NCI-H748 (cell line): ENCODE data around the gene SMAD6.
A peak's percentile ranks its signal among the peaks of the same experiment; 100 is the strongest.

ENCODE experiments used
- DNase-seq: peaks from one replicate; lab custom pipeline; 2025; ENCODE audit not compliant: unreplicated experiment; lab: John Stamatoyannopoulos, UW

SMAD6 gene

DNA sequence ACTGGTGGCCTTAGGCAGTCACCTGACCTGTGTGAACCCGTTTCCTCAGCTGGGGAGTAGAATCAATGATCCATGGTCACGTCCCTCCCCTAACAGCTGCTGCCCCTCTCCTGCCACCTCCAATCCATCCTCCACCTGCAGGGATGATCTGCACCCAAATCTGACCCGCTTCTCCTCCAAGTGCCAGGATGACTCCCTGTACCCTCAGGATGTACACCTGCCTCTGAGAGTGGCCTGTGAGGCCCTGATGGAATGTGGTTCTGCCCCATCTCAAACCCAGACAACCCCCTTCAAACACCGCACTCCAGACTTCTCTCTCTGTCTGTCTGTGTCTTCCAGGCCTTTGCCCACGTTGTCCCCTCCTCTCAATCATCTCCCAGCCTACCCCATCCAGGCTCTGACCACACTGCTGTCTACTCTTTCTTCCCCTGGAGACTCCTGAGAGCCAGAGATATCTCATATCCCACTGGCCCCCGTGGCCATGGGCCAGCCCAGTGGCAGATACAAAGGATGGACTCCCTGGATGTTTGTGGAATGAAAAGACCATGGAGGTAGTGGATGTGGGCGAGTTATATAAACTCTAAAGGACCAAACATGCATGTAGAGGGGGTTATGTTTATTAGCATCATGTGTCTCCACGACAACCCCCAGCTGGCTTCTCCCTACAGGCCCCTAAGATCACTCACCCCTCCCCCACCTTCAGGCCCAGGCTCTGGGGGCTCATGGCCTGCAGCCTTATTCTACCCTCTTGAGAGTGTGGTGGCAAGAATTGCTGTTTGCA, 84.9 kb downstream of the SMAD6 start:
- DNase-seq = no peak

DNA sequence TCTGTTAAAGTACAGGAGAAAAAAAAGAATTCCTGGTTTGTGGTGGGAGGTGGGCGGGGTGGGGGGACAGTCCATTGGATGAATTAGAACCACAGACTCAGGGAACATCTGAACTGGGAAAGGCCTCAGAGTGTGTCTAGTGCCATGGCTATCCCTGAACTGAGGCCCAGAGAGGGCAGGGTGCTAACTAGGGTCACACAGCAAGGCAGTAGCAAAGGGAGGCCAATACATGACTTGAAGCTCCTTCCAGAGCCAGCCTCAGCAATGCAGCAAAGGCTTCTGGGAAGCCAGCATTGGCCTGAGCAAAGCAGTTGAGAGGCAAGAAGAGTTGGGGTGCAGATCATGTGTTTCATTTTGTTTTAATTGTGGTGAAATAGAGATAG, 85.4 kb downstream of the SMAD6 start:
- no peak for DNase-seq

DNA sequence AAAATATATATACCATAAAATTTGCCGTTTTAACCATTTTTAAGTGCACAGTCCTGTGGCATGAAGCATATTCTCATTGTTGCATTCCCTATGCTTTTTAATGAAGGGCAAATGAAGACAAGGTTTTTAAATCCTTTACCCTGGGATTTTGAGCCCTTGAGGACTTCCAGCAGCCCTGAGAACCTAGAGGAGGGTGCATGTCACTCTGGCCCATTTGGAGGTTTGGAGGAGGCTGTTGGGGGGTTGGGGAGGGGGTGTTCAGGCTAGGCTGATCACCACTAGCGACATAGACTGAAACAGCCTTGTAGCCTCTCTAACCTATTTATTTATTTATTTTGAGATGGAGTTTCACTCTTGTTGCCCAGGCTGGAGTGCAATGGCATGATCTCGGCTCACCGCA, 86.0 kb downstream of the SMAD6 start:
- no peak for DNase-seq

DNA sequence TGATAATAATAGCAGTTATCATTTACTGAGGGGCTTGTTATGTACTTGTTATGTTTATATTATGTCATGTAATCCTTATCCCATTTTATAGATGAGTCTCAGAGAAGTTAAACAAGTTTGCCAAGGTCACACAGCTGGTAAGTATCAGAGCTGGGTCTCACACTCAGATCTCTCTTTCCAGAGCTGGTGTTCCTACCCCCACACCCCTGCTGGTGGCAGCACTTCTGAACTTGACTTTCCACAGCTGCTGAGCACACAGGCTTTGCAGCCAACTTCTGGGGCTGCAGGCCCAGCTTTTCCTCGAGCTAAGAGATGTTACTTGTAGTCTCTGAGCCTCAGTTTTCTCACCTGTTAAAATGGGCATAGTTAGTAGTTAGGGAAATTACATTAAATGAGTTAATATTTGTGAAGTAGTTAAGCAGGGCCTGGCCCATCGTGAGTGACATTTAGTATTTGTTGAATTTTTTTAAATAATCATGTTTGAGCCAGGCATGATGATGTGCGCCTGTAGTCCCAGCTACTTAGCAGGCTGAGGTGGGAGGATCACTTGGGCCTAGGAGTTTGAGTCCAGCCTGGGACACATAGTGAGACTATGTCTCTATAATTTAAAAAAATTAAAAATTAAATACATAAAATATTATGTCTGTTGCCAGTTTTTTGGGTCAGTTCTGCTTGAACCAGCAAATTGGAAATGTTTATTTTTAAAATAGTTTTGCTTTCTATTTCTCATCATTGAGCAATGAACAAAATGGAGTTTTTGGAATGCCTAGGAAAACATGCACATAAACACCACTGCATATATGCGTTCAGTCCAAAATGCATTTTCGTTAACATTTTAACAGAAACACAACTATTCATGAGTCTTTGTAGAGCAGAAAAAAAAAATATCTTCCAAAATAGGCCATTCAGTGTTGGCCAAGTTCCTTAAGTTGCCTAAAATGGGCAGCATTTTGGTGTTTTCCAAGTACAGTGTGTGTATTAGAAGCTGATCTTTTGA, 87.3 kb downstream of the SMAD6 start:
- DNase-seq = no peak

DNA sequence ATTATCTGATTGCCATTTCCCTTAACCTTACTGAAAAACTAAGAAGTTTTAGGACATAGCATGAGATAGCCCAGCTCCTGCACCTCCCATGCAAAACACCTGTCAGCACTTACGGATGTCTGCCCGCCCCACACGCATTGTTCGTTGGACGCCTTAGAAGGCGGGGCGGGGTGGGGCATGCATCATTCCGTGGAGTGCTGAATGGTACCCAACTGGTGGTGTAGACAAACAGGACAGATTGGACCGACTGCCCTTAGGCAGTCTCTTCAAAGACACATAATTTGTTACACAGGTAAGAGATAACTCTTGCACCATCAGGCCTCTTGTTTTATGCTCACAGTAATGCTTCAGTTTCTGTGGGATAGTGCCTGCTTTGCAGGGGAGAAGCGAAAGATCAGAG, 93.8 kb downstream of the SMAD6 start:
- peak; percentile 74 for DNase-seq

DNA sequence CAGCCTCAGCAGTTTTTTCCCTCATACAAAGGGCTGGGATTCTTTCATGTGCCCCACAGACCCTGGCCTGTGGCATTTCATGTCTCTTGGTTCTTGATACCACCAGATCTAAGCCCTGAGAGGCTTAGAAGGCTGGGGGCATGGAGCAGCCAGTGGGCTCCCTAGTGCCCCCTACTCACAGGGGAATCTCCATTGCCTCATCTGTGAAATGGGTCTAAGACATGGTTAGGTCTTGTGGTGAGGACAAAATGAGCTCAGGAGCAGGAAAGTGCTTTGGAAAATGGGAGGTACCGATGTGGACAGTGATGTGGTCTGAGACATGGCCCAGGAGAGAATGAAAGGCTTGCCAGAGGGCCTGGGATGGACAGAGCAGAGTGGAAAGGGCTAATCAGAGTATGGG, 94.3 kb downstream of the SMAD6 start:
- no peak for DNase-seq

DNA sequence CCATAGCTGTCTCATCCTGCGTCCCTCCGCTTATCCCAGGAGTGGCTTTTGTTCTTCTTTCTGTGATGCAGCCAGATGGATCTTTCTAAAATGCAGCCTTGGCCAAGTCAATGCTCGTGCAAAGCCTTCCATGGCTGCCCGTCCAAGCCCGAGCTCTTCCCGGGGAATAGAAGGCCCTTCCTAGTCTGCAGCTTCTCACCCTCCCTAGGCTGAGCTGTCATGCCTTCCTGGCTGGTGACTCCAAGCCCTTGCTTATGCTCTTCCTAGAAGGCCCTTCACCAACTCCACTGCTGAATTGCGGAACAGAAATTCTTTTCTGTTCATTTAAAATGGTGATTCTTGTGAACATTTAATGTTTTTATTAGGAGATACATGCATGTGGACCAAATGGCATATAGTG, 95.9 kb downstream of the SMAD6 start:
- no peak for DNase-seq

DNA sequence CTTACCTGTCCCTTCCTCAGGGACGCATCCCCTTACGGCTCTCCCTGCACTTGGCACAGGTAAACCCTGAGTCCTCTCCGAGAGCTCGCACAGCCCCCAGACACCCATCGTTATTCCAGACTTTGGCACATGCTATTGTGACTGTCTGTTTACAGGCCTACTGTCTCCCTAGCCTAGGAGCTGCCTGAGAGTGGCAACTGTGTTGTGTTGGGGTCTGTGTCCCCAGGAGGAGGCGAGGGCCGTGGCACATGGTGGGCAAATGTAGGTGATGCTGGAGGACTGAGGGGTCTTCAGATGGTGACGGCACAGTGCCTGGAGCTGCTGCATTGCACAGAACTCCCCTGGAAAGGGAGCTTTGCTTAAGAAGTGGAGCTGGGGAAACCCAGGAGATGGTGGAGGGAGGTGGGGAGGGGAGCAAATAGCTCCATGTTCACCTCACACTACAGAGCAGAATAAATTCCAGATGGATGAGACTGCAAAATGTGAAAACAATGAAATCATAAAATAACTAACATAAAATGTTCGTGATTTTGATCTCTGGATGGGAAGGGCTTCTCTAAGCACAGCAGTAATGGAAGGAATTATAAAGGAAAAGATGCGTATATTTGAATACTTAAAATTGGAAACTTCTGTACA, 96.5 kb downstream of the SMAD6 start:
- no peak for DNase-seq

DNA sequence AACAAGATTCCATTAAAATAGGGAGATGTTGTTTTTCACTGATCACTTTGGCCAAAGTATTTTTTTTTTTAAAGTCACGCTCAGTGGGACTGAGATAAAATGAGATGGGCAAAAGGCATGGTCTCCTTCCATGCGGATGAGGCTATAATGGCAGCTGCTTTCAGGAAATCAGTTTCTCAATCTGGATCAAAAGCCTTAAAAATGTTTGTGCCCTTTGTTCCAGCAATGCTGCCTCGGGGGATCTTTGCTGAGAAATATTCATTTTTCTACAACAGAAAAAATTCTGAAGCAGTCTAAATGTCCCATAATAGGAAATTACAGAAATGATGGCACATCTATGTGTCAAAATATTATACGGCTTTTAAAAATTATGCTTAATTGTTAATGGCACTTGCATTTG, 97.2 kb downstream of the SMAD6 start:
- DNase-seq = no peak

DNA sequence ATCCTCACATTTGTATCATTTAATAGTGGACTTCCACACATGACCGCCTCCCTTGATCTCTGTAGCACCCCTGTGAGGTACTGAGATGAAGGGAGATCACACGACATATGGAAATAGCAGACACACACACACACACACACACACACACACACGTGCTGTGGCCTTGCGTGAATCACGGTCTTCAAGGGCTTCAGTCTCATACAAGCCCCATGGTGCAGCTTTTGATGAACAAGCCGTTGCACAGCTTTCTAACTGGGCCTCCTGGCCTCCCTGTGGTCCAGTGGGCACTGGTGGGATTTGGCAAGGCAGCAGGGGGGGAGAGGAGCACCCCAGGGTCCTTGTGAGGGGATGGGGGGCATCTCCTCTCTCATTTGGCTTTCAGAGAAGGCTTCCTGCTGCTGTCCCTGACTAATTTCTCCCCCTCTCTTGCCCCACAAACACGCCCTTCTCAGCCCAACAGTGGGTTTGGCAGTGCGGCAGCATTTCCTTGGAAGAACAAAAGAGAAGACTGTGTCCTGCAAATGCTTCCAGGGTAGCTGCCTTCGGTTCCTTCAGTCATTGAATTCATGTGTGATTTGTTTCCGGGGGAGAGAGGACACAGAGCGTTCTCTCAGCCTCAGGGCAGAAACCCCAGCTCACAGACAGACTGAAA, 98.7 kb downstream of the SMAD6 start:
- DNase-seq = no peak

DNA sequence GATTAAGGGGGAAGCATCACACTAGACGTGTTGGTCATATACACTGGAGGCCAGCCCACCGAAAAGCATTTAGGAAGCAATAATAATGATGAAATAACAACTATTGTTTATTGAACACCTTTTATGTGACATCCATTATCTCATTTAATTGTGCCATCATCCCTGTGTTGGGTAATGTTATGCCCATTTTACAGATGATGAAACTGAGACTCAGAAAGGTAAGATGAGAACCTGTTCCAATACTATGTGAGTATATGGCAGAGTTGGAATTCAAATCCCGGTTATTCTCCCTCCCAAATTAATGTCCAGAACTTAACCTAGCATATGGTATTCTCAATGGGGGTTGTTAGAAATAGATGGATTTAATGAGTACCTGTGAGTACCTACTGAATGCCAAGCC, 99.2 kb downstream of the SMAD6 start:
- DNase-seq = no peak

DNA sequence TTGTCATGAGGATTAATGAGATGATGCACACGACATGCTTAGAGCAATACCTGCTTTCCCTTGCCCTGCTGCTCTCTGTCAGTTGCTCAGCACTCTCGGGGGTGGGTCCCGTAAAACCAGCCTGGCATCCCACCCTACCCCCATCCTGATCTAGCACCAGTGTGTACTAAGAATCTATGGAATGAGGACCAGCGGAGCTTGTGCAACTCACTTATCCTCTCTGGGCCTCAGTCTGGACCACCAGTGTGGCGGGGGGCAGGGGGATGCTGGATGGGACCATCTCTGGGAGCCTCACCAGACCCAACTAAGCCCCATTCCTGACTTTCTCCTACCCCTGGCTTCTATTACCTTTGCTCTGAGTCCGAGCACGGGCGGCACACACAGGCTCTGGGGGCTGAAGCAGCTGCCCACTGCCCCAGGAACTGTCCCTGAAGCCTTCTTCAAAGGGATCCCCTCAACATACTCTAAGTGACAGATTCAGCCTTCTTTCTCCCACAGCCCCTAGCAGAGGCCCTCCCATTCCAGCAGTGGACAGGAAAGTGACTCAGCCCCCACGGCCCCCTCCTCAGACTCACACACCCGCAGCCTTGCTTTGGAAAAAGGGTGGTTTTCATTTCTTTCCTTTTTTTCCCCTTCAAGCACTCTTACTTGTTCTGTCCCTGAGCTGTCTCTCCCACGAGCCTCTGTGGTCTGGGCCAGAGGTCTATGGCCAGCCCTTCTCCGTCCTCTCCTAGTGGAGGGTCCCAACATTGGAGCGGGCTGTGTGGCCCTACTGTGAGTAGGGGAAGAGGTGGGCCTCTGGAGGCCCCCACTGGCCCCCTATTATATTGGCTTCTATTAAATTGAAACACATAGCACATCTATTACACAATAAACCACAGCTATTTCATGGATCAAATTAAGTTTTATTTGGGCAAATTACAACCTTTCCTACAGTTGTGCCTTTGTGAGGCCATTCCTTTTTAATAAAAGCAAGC, 100.3 kb downstream of the SMAD6 start:
- no peak for DNase-seq

DNA sequence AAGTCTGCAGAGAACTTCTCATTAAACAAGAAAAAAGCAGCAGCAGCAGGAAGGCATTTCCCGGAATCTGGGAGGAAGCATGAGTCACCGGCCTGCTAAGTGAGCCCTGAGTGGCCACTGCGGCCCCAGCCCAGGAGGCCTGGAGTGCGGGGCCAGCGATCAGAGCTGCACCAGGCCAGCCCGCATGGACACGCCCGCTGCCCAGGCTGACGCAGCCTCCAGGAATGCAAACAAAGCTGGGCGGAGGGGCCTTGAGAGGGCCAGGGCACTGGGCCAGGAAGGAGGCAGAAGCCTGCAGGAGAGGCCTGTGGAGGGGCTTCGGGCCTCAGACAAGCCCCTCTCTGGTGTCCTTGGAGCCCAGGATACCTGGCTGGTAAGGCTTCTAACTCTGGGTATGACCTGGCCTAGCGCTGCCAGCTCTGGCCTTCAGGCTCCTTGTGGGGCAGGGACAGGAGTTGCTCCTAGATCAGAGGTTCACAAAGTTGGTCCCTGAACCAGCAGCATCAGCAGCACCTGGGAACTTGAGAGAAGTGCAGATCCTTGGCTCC, 101.2 kb downstream of the SMAD6 start:
- peak; percentile 44 for DNase-seq

DNA sequence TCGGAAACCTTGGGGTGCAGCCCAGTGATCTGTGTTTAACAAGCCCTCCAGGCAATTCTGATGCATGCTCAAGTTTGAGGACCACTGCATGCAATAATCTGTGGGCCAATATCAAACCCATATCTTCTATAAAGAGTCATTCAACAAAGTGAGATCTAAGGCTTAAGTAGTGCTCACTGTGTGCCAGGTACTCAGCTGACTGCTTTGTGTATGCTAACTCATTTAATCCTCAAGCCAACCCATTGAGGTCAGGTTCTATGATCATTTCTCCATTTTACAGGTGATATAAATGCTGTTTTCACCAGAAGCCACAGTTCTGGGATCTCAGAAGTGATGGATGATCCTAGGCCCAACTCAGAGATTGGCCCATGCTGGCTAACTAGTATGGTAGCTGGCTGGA, 101.7 kb downstream of the SMAD6 start:
- DNase-seq = no peak

DNA sequence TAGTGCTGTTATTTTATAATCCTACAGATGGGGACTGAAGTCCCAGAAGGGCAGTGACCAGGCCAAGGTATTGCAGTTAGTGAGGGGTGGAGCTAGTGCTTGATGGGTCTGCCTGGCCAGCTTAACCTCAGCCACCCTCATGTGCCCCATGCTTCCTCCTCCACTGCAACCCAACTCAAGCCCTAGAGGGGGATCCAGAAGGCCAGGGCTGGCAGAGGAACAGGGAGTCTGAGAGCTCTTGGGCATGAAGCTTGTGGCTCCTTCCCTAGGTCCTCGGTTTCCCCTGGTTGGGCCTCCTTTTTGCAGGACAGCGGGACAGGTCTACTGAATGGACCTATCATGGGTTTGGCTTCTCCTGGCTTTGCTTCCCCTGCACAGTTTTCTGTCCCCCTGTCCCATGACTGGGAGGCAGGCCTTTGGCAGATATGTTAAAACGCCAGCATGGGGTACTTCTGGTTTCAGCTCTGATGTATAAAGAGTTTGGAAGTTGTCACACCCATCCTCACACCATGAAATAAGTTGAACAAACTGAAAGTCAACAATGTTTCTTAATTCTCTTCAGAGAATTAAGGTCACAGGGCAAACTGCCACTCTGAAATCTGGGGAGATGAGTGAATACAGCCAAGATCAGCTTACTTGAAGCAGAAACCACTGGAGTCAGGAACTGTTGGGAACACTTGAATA, 103.3 kb downstream of the SMAD6 start:
- DNase-seq = no peak

DNA sequence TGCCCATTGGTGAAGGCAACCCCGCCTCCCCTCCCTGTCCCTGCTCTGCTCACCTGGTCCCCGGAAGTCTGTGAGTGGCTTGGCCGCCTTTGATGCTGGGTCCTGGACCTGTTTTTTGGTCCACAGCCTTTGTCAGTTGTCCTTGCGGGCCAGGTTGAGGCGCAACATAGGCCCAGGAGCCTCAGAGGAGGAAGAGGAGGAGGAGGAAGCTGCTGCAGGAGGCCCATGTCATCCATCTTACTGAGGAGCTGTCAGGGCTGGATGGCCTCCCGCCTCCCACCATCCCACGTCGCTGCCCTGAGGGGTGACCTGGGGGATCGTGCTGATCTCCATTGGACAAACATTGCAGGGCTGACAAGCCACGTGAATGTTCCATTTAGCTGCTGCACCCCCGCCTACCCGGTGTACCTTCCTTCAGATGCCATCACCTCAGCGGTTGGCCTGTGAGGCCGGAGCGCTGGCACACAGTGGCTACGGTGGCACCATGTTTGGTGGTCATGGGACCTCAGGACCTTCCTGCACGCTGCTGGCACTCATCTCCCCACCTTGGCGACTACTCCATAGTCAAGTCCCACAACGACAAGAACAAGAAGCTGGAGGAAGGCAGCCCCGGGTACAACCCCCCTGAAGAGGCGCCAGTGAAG, 106.3 kb downstream of the SMAD6 start:
- DNase-seq = no peak

DNA sequence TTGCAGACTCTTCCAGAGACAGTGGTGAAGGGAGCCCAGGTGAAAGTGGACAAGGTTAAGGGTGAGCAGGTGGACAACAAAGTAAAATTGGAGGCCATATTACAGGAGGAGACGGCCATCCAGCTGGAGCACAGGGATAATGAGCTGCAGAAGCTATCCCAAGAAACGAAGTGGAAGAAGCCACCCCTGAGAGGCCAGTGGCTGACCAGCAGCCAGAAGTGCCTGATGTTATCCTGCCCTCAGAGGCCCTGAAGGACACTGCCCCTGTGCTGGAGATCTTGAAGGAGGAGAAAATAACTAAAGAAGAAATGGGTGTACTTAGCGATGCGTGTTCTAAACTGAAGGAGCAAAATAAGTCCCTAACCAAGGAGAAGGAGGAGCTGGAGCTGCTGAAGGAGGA, 107.6 kb downstream of the SMAD6 start:
- DNase-seq = no peak

DNA sequence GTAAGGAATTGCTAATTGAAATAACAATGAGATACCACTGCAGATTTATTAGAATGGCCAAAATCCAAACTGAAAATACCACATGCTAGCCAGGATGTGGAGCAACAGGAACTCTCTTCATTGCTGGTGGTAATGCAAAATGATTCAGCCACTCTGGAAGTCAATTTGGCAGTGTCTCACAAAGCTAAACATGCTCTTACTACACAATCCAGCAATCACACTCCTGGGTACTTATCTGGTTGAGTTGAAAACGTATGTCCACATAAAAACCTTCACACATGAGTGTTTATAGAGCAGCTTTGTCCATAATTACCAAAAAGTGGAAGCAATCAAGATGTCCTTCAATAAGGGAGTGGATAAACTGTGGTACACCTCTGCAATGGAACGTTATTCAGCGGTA, 113.3 kb downstream of the SMAD6 start:
- peak; percentile 17 for DNase-seq

DNA sequence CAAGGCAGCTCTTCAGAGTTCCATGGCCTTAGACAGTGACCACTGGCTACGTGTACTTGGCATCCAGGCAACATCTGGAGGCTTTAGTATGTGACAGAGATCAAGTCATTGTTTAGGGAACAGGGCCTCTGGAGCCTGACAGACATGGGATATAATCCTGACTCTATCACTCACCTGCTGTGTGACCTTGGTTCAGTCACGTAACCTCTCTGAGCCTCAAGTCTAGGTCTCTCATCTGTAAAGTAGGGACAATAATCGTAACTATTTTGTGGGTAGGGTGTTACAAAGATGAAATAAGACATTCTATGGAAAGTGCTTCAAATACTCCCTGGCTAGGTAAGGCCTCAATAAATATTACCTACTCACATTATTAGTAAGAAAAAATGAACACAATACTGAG, 114.2 kb downstream of the SMAD6 start:
- DNase-seq = no peak
